K562 (cell line): ENCODE results near the gene MAPK13. TPM values are rescaled to one million over a fixed set of nuclear protein-coding genes. Genes with fewer than 3 reads are reported as not detected.

Experiments used
- AFF4 ChIP-seq: sonication (generic); formaldehyde crosslinking; IDR thresholded peaks from 2 replicates; pipeline ENCODE4 v1.8.0; 2023; ENCODE audit warnings: mild to moderate bottlenecking, missing genetic modification reagents
- CTCFL ChIP-seq: IDR thresholded peaks from 2 replicates; pipeline ENCODE4 v1.6.1; 2011; ENCODE audit warnings: borderline replicate concordance, low read depth, mild to moderate bottlenecking, moderate library complexity, low read length; ENCODE audit not compliant: insufficient read depth, poor library complexity, severe bottlenecking
- EGR1 ChIP-seq: fragments of 450-650 bp; conservative IDR thresholded peaks from 2 replicates; pipeline ENCODE4 v1.6.1; 2017; ENCODE audit warnings: mild to moderate bottlenecking
- FOXK2 ChIP-seq, 2 experiments: fragments of 450-650 bp; IDR thresholded peaks in 1 of 2; conservative IDR thresholded peaks in 1 of 2; 2 replicates each; pipeline ENCODE4 v1.6.1; 2016; ENCODE audit warnings: low read depth in 2 of 2, mild to moderate bottlenecking in 1 of 2
- HMBOX1 ChIP-seq: sonication (generic); IDR thresholded peaks from 2 replicates; pipeline ENCODE4 v1.6.1; 2016
- MBD1 ChIP-seq: fragments of 250-450 bp; sonication (Bioruptor Pico); IDR thresholded peaks from 2 replicates; pipeline ENCODE4 v1.8.0; 2022; ENCODE audit warnings: inconsistent platforms
- MITF ChIP-seq: IDR thresholded peaks from 2 replicates; pipeline ENCODE4 v1.6.1; 2014; ENCODE audit warnings: antibody characterized with exemption
- RBM17 ChIP-seq: fragments of 200-400 bp; formaldehyde crosslinking; IDR thresholded peaks from 2 replicates; pipeline ENCODE4 v1.6.1; 2017; ENCODE audit warnings: low read depth, mild to moderate bottlenecking, low read length, borderline replicate concordance
- SMARCA4 ChIP-seq: fragments of 450-650 bp; IDR thresholded peaks from 2 replicates; pipeline ENCODE4 v1.6.1; 2016
- SMARCC2 ChIP-seq: fragments of 450-650 bp; IDR thresholded peaks from 2 replicates; pipeline ENCODE4 v1.6.1; 2017; ENCODE audit warnings: antibody characterized with exemption, moderate library complexity, mild to moderate bottlenecking, low read depth
- SRF ChIP-seq, 2 experiments: fragments of 250-450, 450-650 bp in 1 of 2; sonication (Bioruptor Pico) in 1 of 2; sonication (generic) in 1 of 2; formaldehyde crosslinking; IDR thresholded peaks; 2 replicates each; pipeline versions ENCODE4 v1.5.0 to v1.5.1; 2020 to 2022; ENCODE audit warnings: mild to moderate bottlenecking in 1 of 2, missing genetic modification reagents in 1 of 2
- ZBTB34 ChIP-seq: fragments of 250-450 bp; sonication (Bioruptor Pico); IDR thresholded peaks from 2 replicates; pipeline ENCODE4 v1.8.0; 2021; ENCODE audit warnings: mild to moderate bottlenecking, moderate library complexity
- ZNF584 ChIP-seq: fragments of 200-800 bp; sonication (Bioruptor generic); IDR thresholded peaks from 2 replicates; pipeline ENCODE4 v1.6.1; 2016; ENCODE audit warnings: low read depth, mild to moderate bottlenecking, missing genetic modification characterization, missing compliant biosample characterization
- ZNF75A ChIP-seq: fragments of 450-650 bp; formaldehyde crosslinking; IDR thresholded peaks from 2 replicates; pipeline ENCODE4 v1.4.0; 2020; ENCODE audit warnings: mild to moderate bottlenecking
- polyA plus RNA-seq, 8 experiments: library from polyadenylated mRNA; depleted of rRNA in 4 of 8; stranded (reverse) in 5 of 8; unstranded in 3 of 8; fragments of >200 nt; fragmentation: Nextera tagmentation in 2 of 8; fragmentation: Illumina TruSeq in 1 of 8; extraction: Ambion mirVana in 2 of 8; extraction: Trizol in 1 of 8; gene quantifications; 2 replicates each; pipeline versions ENCODE4 v1.2.1 to v1.2.3, GENCODE V29; 2011 to 2014; ENCODE audit warnings: inconsistent platforms in 1 of 8, missing spikeins in 1 of 8
- total RNA-seq, 7 experiments: library from RNA; depleted of rRNA in 6 of 7; stranded (reverse); fragments of >200 nt in 6 of 7; fragmentation: Illumina TruSeq in 2 of 7; extraction: Trizol in 2 of 7; gene quantifications; 2 replicates each; pipeline versions ENCODE4 v1.2.1 to v1.2.3, GENCODE V29; 2011 to 2021; ENCODE audit warnings: low replicate concordance in 1 of 7

Gene MAPK13
- total and polyA plus RNA-seq, 9 of the 15 experiments (the other 6 are each of a cell fraction or from before 2014, with no cell fraction given): 0.03 to 2.3 (median 0.48) TPM; not detected in 1

- TF ChIP-seq EGR1: peak; percentile 71
- TF ChIP-seq RBM17: no peak
- no peak for TF ChIP-seq SMARCC2
- no peak for TF ChIP-seq MITF
- TF ChIP-seq SRF (CRISPR knock-in tag; IDR thresholded peaks at IDR 0.05): no peak
- no peak for TF ChIP-seq AFF4 (CRISPR knock-in tag)
- TF ChIP-seq ZNF584 (CRISPR knock-in tag): no peak
- no peak for TF ChIP-seq MBD1 (CRISPR knock-in tag)
- TF ChIP-seq CTCFL: peak; percentile 78
- TF ChIP-seq HMBOX1: no peak
- TF ChIP-seq SMARCA4: no peak
- 0 out of 4 replicates have a peak, but pooled peaks of 1 of the 2 experiments have one; percentile 16 for TF ChIP-seq FOXK2 (conservative IDR thresholded peaks at IDR 0.05 in 1 of 2, IDR thresholded peaks at IDR 0.05 in 1 of 2; ENCODE audit: low read depth in 2 of 2)
- no peak for TF ChIP-seq ZNF75A (CRISPR knock-in tag)
- no peak for TF ChIP-seq ZBTB34 (CRISPR knock-in tag)
Measured at GRCh38 chr6:36123270-36124139, 6.8 kb upstream of the MAPK13 start (continued).
